GM21367 (cell line): Measurements from ENCODE around the gene CACNA1I.

Experiments used
- ATAC-seq: cut with Tn5 transposase; IDR thresholded peaks from one replicate; pipeline ENCODE4 v1.9.1; 2021; ENCODE audit not compliant: unreplicated experiment

Gene CACNA1I

GRCh38 chr22:39595622-39596172 is 25.1 kb downstream of the CACNA1I start:
- ATAC-seq, result no peak

- ATAC-seq, result no peak
Observed at GRCh38 chr22:39596601-39597000, 26.0 kb downstream of the CACNA1I start.

- no peak for ATAC-seq
Observed at GRCh38 chr22:39597236-39597869, 26.8 kb downstream of the CACNA1I start.

- ATAC-seq, result no peak
Observed at GRCh38 chr22:39598017-39598965, 27.7 kb downstream of the CACNA1I start.

- ATAC-seq, result no peak
Observed at GRCh38 chr22:39600491-39601179, 30.1 kb downstream of the CACNA1I start.

- ATAC-seq, result no peak
Observed at GRCh38 chr22:39601180-39601535, 30.6 kb downstream of the CACNA1I start.

GRCh38 chr22:39603345-39603744 is 32.8 kb downstream of the CACNA1I start:
- ATAC-seq, result no peak

- no peak for ATAC-seq
Observed at GRCh38 chr22:39610246-39610645, 39.7 kb downstream of the CACNA1I start.

GRCh38 chr22:39610766-39611165 is 40.2 kb downstream of the CACNA1I start:
- ATAC-seq, result no peak

- ATAC-seq, result no peak
Observed at GRCh38 chr22:39611360-39611759, 40.8 kb downstream of the CACNA1I start.

- ATAC-seq, result no peak
Observed at GRCh38 chr22:39612811-39613548, 42.4 kb downstream of the CACNA1I start.

GRCh38 chr22:39613549-39613921 is 43.0 kb downstream of the CACNA1I start:
- ATAC-seq, result no peak

GRCh38 chr22:39614442-39614841 is 43.9 kb downstream of the CACNA1I start:
- no peak for ATAC-seq

- no peak for ATAC-seq
Observed at GRCh38 chr22:39616051-39616450, 45.5 kb downstream of the CACNA1I start.

- ATAC-seq, result no peak
Observed at GRCh38 chr22:39616781-39617180, 46.2 kb downstream of the CACNA1I start.

GRCh38 chr22:39617342-39617741 is 46.8 kb downstream of the CACNA1I start:
- no peak for ATAC-seq

GRCh38 chr22:39617970-39618757 is 47.6 kb downstream of the CACNA1I start:
- no peak for ATAC-seq

GRCh38 chr22:39618996-39619530 is 48.5 kb downstream of the CACNA1I start:
- ATAC-seq, result no peak

- ATAC-seq, result no peak
Observed at GRCh38 chr22:39620924-39621690, 50.6 kb downstream of the CACNA1I start.
